ENCODE data around the gene ALDOB. TPM values are rescaled to one million over a fixed set of nuclear protein-coding genes. Genes with fewer than 3 reads are reported as not detected.

The ALDOB gene
- total RNA-seq, 6 experiments from 2014 or later = not detected

GRCh38 chr9:101372327-101373118 lies 63.1 kb downstream of the ALDOB start:
- no peaks in the 10 kb centered on the region; the same call in none of the 2 replicates for H3K27me3 Mint-ChIP-seq (ENCODE audit: insufficient read depth)
- H3K4me1 Mint-ChIP-seq (ENCODE audit: low read depth) = peaks cover 34% of the 10 kb centered on the region
- H3K4me3 Mint-ChIP-seq = no peak overlapping the region
- no peaks in the 10 kb centered on the region for H3K9me3 Mint-ChIP-seq
- DNase-seq = no peak
- H3K36me3 Mint-ChIP-seq (ENCODE audit: low read depth) = no peaks in the 10 kb centered on the region
- no peak for TF ChIP-seq CTCF (IDR thresholded peaks at IDR 0.05)
- H3K27ac Mint-ChIP-seq = no peak overlapping the region

GRCh38 chr9:101371813-101372212 lies 63.8 kb downstream of the ALDOB start:
- no peak for TF ChIP-seq CTCF (IDR thresholded peaks at IDR 0.05)
- DNase-seq = no peak
- Mint-ChIP-seq H3K27ac (no peak overlapping the region), H3K4me1 (ENCODE audit: low read depth) (peaks cover 27% of the 10 kb centered on the region), H3K27me3 (ENCODE audit: insufficient read depth) (no peaks in the 10 kb centered on the region; the same call in none of the 2 replicates), H3K9me3 (no peaks in the 10 kb centered on the region), H3K4me3 (no peak overlapping the region), H3K36me3 (ENCODE audit: low read depth) (no peaks in the 10 kb centered on the region)

Other genes with a start within 250 kb of the ALDOB start
- under 1 TPM in 1 of 6 experiments, not detected in 5; 0.08 TPM for gene BAAT, start 50.8 kb downstream of the ALDOB start, total RNA-seq (2021; fragmentation: NEBNext Ultra II Directional; extraction: Animal tissue kit (Norgen Biotek cat#: 25700))
- 10 to 100 TPM in 4 of 6 experiments, 1 to 10 TPM in 2; 9.6 to 11.2 (median 10.4) TPM for gene MRPL50, start 37.2 kb downstream of the ALDOB start, total RNA-seq (2021; fragmentation: NEBNext Ultra II Directional; extraction: Animal tissue kit (Norgen Biotek cat#: 25700))
- gene ZNF189, start 36.9 kb downstream of the ALDOB start, total RNA-seq (2021; fragmentation: NEBNext Ultra II Directional; extraction: Animal tissue kit (Norgen Biotek cat#: 25700)) = 10 to 100 TPM; 10.2 to 11.6 (median 11.2) TPM
- 10 to 100 TPM; 38.3 to 43.9 (median 41.5) TPM for gene RNF20, start 98.1 kb upstream of the ALDOB start, total RNA-seq (2021; fragmentation: NEBNext Ultra II Directional; extraction: Animal tissue kit (Norgen Biotek cat#: 25700))
- not detected for gene PPP3R2, start 159.2 kb upstream of the ALDOB start, total RNA-seq (2021; fragmentation: NEBNext Ultra II Directional; extraction: Animal tissue kit (Norgen Biotek cat#: 25700))

Measured in HFFc6 (cell line).